NCI-H2196 (cell line): Measurements from ENCODE around the gene FLT3LG.
"Not testable (repeated sequence)": the region's sequence is repeated elsewhere in the genome, so short reads cannot be mapped to it uniquely, and the experiment has no call there.

Source experiments
- DNase-seq: peaks from one replicate; lab custom pipeline; 2025; ENCODE audit not compliant: unreplicated experiment; lab: John Stamatoyannopoulos, UW

FLT3LG gene

GRCh38 chr19:49461130-49461529 is 12.9 kb upstream of the FLT3LG start:
- not testable (repeated sequence) for DNase-seq

- DNase-seq: no peak
These were observed 12.4 kb upstream of the FLT3LG start for GRCh38 chr19:49461656-49462055.

- no peak for DNase-seq
These were observed 11.5 kb upstream of the FLT3LG start for GRCh38 chr19:49462492-49462891.

- DNase-seq: no peak
These were observed 9.9 kb upstream of the FLT3LG start for GRCh38 chr19:49463960-49464740.

- no peak for DNase-seq
These were observed 8.6 kb upstream of the FLT3LG start for GRCh38 chr19:49465371-49465770.

GRCh38 chr19:49468199-49468598 is 5.8 kb upstream of the FLT3LG start:
- no peak for DNase-seq

- peak; percentile 47 for DNase-seq
These were observed 5.1 kb upstream of the FLT3LG start for GRCh38 chr19:49468746-49469447.

- DNase-seq: no peak
These were observed 4.0 kb upstream of the FLT3LG start for GRCh38 chr19:49469828-49470614.

GRCh38 chr19:49470615-49470978 is 3.4 kb upstream of the FLT3LG start:
- DNase-seq: no peak

- DNase-seq: no peak
These were observed 1.1 kb upstream of the FLT3LG start for GRCh38 chr19:49472936-49473335.

GRCh38 chr19:49473501-49473867 is 531 bp upstream of the FLT3LG start:
- not testable (repeated sequence) for DNase-seq

- DNase-seq: no peak
These were observed 518 bp downstream of the FLT3LG start for GRCh38 chr19:49474542-49474924.

GRCh38 chr19:49475191-49475917 is 1.3 kb downstream of the FLT3LG start:
- DNase-seq: no peak

- no peak for DNase-seq
These were observed 2.2 kb downstream of the FLT3LG start for GRCh38 chr19:49475995-49476880.

- DNase-seq: no peak
These were observed 6.1 kb downstream of the FLT3LG start for GRCh38 chr19:49479975-49480628.

GRCh38 chr19:49481020-49481683 is 7.1 kb downstream of the FLT3LG start:
- no peak for DNase-seq

GRCh38 chr19:49486232-49486631 is 12.2 kb downstream of the FLT3LG start:
- no peak for DNase-seq

GRCh38 chr19:49486710-49487276 is 12.8 kb downstream of the FLT3LG start:
- DNase-seq: no peak
